HepG2 (cell line): ENCODE results near the gene GRIA3. TPM values are rescaled to one million over a fixed set of nuclear protein-coding genes. Genes with fewer than 3 reads are reported as not detected.

Source experiments
- ATAC-seq: fragments of 200-7000 bp; cut with Tn5 transposase; 3 replicates; pipeline ENCODE4 v1.9.1; 2020; ENCODE audit warnings: mild to moderate bottlenecking, moderate library complexity
- BruUV-seq: library from RNA; stranded (reverse); fragments of 400-500 nt; replicated peaks from 2 replicates; lab custom pipeline; 2021; lab: Mats Ljungman, UMichigan
- CTCF ChIA-PET: fragments of 300-600 bp; formaldehyde crosslinking; extraction: SDS; loops from one replicate; lab custom pipeline; 2021; ENCODE audit warnings: low total read pairs, inconsistent platforms, low intra/inter-chr PET ratio; lab: Yijun Ruan, JAX
- POLR2A ChIA-PET: fragments of 350-600 bp; sonication (Branson Sonifier 250); formaldehyde crosslinking; loops from one replicate; lab custom pipeline; 2020; ENCODE audit warnings: antibody characterized with exemption, inconsistent platforms; lab: Yijun Ruan, JAX
- DNase-seq: peaks from one replicate; pipeline ENCODE4 v3.0.0-alpha.2; 2015; ENCODE audit warnings: low spot score
- FAIRE-seq: peaks from 3 replicates; lab custom pipeline; 2011; peaks lifted over from hg19 to GRCh38; lab: Jason Lieb, UNC
- H2AFZ ChIP-seq: one replicate; pipeline ENCODE4 v1.6.1; 2011; ENCODE audit warnings: low read length, inconsistent platforms
- H3K27ac ChIP-seq: fragments of 300-600 bp; 3 replicates; pipeline ENCODE4 v1.8.0; 2011; ENCODE audit warnings: mixed run types, mild to moderate bottlenecking, mixed read lengths, low read length, inconsistent platforms; ENCODE audit not compliant: insufficient read depth; ENCODE audit errors: extremely low read length
- H3K27me3 ChIP-seq, 2 experiments: fragments of 200-600 bp in 1 of 2; 2 replicates in 1 of 2; 3 replicates in 1 of 2; pipeline versions ENCODE4 v1.6.0 to v1.8.0; 2011; ENCODE audit warnings: low read length in 2 of 2, mild to moderate bottlenecking in 2 of 2, moderate library complexity in 2 of 2, inconsistent platforms in 1 of 2; ENCODE audit not compliant: insufficient read depth in 2 of 2, control insufficient read depth in 1 of 2
- H3K36me3 ChIP-seq, 2 experiments: fragments of 200-600 bp in 1 of 2; replicated peaks in 1 of 2; 2 replicates in 1 of 2; 3 replicates in 1 of 2; pipeline versions ENCODE4 v1.5.1 to v1.8.0; 2011; ENCODE audit warnings: low read length in 2 of 2, inconsistent platforms in 1 of 2; ENCODE audit not compliant: insufficient read depth in 2 of 2, control insufficient read depth in 1 of 2
- H3K4me1 ChIP-seq: 2 replicates; pipeline ENCODE4 v1.5.1; 2012; ENCODE audit warnings: low read length, inconsistent platforms; ENCODE audit not compliant: insufficient read depth
- H3K4me2 ChIP-seq: 2 replicates; pipeline ENCODE4 v1.6.0; 2011; ENCODE audit warnings: low read depth, low read length, inconsistent platforms
- H3K4me3 ChIP-seq, 3 experiments: fragments of 200-600 bp in 1 of 3; sonication (generic), shearing (Covaris generic) in 1 of 3; replicated peaks in 1 of 3; 2 replicates each; pipeline ENCODE4 v1.5.1; 2011 to 2016; ENCODE audit warnings: low read length in 3 of 3, inconsistent platforms in 2 of 3, low read depth in 2 of 3, mild to moderate bottlenecking in 2 of 3, control low read depth in 1 of 3, mixed read lengths in 1 of 3; ENCODE audit not compliant: insufficient read depth in 1 of 3
- H3K79me2 ChIP-seq: one replicate; pipeline ENCODE4 v1.6.1; 2011; ENCODE audit warnings: low read length, inconsistent platforms; ENCODE audit not compliant: insufficient read depth
- H3K9ac ChIP-seq: 2 replicates; pipeline ENCODE4 v1.6.0; 2011; ENCODE audit warnings: mild to moderate bottlenecking, low read depth, low read length, inconsistent platforms; ENCODE audit not compliant: insufficient read depth
- H3K9me3 ChIP-seq: 2 replicates; pipeline ENCODE4 v1.5.1; 2012; ENCODE audit warnings: mild to moderate bottlenecking, low read length
- H4K20me1 ChIP-seq: 2 replicates; pipeline ENCODE4 v1.6.0; 2011; ENCODE audit warnings: inconsistent platforms, mild to moderate bottlenecking, low read length, moderate library complexity; ENCODE audit not compliant: insufficient read depth
- AHR ChIP-seq: IDR thresholded peaks from 2 replicates; pipeline ENCODE4 v1.6.1; 2018; ENCODE audit warnings: missing genetic modification reagents, missing compliant biosample characterization
- FIP1L1 ChIP-seq: fragments of 200-400 bp; formaldehyde crosslinking; IDR thresholded peaks from 2 replicates; pipeline ENCODE4 v1.6.1; 2018; ENCODE audit warnings: low read depth, mild to moderate bottlenecking, low read length, moderate library complexity, borderline replicate concordance; ENCODE audit not compliant: insufficient read depth
- FOXM1 ChIP-seq: sonication (generic); formaldehyde crosslinking; IDR thresholded peaks from 2 replicates; pipeline ENCODE4 v1.5.0; 2020; ENCODE audit warnings: missing genetic modification reagents
- GTF3A ChIP-seq: sonication (generic); formaldehyde crosslinking; conservative IDR thresholded peaks from 2 replicates; pipeline ENCODE4 v1.4.0; 2020; ENCODE audit warnings: mild to moderate bottlenecking, missing genetic modification reagents
- HDAC2 ChIP-seq: sonication (generic); formaldehyde crosslinking; IDR thresholded peaks from 2 replicates; pipeline ENCODE4 v1.4.0; 2020; ENCODE audit warnings: missing genetic modification reagents
- HMG20B ChIP-seq: conservative IDR thresholded peaks from 2 replicates; pipeline ENCODE4 v1.6.1; 2016; ENCODE audit warnings: missing genetic modification reagents, missing compliant biosample characterization
- HMGXB3 ChIP-seq: sonication (generic); formaldehyde crosslinking; IDR thresholded peaks from 2 replicates; pipeline ENCODE4 v1.4.0; 2020; ENCODE audit warnings: missing genetic modification reagents, borderline replicate concordance
- LCORL ChIP-seq, 2 experiments: fragments of 450-650 bp in 1 of 2; sonication (generic) in 1 of 2; formaldehyde crosslinking in 1 of 2; IDR thresholded peaks; 2 replicates each; pipeline versions ENCODE4 v1.5.0 to v1.6.1; 2017 to 2020; ENCODE audit warnings: antibody characterized with exemption in 1 of 2, missing genetic modification reagents in 1 of 2
- MAFK ChIP-seq, 2 experiments: IDR thresholded peaks in 1 of 2; conservative IDR thresholded peaks in 1 of 2; 2 replicates each; pipeline ENCODE4 v1.6.1; 2011; ENCODE audit warnings: improper control_type of control experiment in 2 of 2, low read length in 2 of 2
- MNT ChIP-seq: fragments of 450-650 bp; IDR thresholded peaks from 2 replicates; pipeline ENCODE4 v1.6.1; 2016
- MZF1 ChIP-seq: sonication (generic); formaldehyde crosslinking; IDR thresholded peaks from 2 replicates; pipeline ENCODE4 v1.8.1; 2023; ENCODE audit warnings: mild to moderate bottlenecking, missing genetic modification reagents, borderline replicate concordance
- PAX8 ChIP-seq: sonication (generic); formaldehyde crosslinking; IDR thresholded peaks from 2 replicates; pipeline ENCODE4 v1.8.0; 2022; ENCODE audit warnings: mild to moderate bottlenecking, missing genetic modification reagents, borderline replicate concordance
- SP2 ChIP-seq: sonication (generic); formaldehyde crosslinking; IDR thresholded peaks from 2 replicates; pipeline ENCODE4 v1.5.1; 2020; ENCODE audit warnings: mild to moderate bottlenecking, missing genetic modification reagents
- U2AF1 ChIP-seq: fragments of 200-400 bp; formaldehyde crosslinking; optimal IDR thresholded peaks from 2 replicates; pipeline ENCODE3; 2017; ENCODE audit warnings: mild to moderate bottlenecking, low read depth, low read length
- ZBTB3 ChIP-seq: sonication (generic); formaldehyde crosslinking; IDR thresholded peaks from 2 replicates; pipeline ENCODE4 v1.4.0; 2020; ENCODE audit warnings: low read depth, mild to moderate bottlenecking, moderate library complexity, missing genetic modification reagents, borderline replicate concordance
- ZNF331 ChIP-seq: sonication (generic); formaldehyde crosslinking; IDR thresholded peaks from 2 replicates; pipeline ENCODE4 v1.4.0; 2020; ENCODE audit warnings: missing genetic modification reagents
- ZNF576 ChIP-seq: sonication (generic); formaldehyde crosslinking; IDR thresholded peaks from 2 replicates; pipeline ENCODE4 v1.4.0; 2020; ENCODE audit warnings: mild to moderate bottlenecking, missing genetic modification reagents
- ZNF709 ChIP-seq: sonication (generic); formaldehyde crosslinking; IDR thresholded peaks from 2 replicates; pipeline ENCODE4 v1.5.0; 2020; ENCODE audit warnings: mild to moderate bottlenecking, missing genetic modification reagents
- ZNF737 ChIP-seq: sonication (generic); formaldehyde crosslinking; IDR thresholded peaks from 2 replicates; pipeline ENCODE4 v1.5.0; 2020; ENCODE audit warnings: missing genetic modification reagents, mild to moderate bottlenecking, borderline replicate concordance
- WGBS: methylation state at CpG from one replicate; pipeline ENCODE4 v1.1.6; 2017; ENCODE audit warnings: low lambda C conversion rate; 5-methylcytosine and 5-hydroxymethylcytosine counted together
- in situ Hi-C: cut with HindIII; loops from 2 replicates; pipeline ENCODE4 v1.10.0; 2017; ENCODE audit warnings: low pct_unique_long_range_greater_than_20kb; ENCODE audit not compliant: extremely low pct_ligation_motif_present
- intact Hi-C: fragments of 100-400 bp; cut with micrococcal nuclease; formaldehyde crosslinking; loops from one replicate; pipeline ENCODE4 v1.10.0; 2022; ENCODE audit not compliant: unreplicated experiment
- polyA plus RNA-seq, 8 experiments: library from polyadenylated mRNA; depleted of rRNA in 3 of 8; stranded (reverse) in 7 of 8; unstranded in 1 of 8; fragments of >200 nt; fragmentation: Illumina TruSeq in 4 of 8; extraction: Trizol in 4 of 8; gene quantifications; 2 replicates each; pipeline versions ENCODE4 v1.2.1 to v1.2.3, GENCODE V29; 2011 to 2016; ENCODE audit warnings: low read depth in 4 of 8, missing spikeins in 1 of 8, mixed read lengths in 1 of 8; ENCODE audit not compliant: insufficient read depth in 1 of 8
- total RNA-seq, 5 experiments: library from RNA; depleted of rRNA; stranded (reverse); fragments of >200 nt; fragmentation: Illumina TruSeq; extraction: Trizol; gene quantifications; 2 replicates each; pipeline ENCODE4 v1.2.3, GENCODE V29; 2016; ENCODE audit warnings: low read depth in 1 of 5

The GRIA3 gene
- total and polyA plus RNA-seq, 2 of the 13 experiments (the other 11 are each of a cell fraction or from before 2014, with no cell fraction given) = not detected

GRCh38 chrX:123140454-123140853 lies 43.6 kb upstream of the GRIA3 start:
- no peak for FAIRE-seq
- no peaks in the 10 kb centered on the region for H3K79me2 ChIP-seq
- in situ Hi-C loops (no loop called here), intact Hi-C loops (no loop called here)
- BruUV-seq = no TSS peak
- WGBS = 14% methylated on average over 5 of the region's 5 CpGs
- CTCF ChIA-PET = no interaction called here
- H2AFZ ChIP-seq = no peak overlapping the region
- H3K4me3 ChIP-seq = no peak overlapping the region
- DNase-seq = no peak
- no peaks in the 10 kb centered on the region for H3K9me3 ChIP-seq
- no peak overlapping the region for H3K9ac ChIP-seq
- no peaks in the 10 kb centered on the region for H3K4me1 ChIP-seq
- TF ChIP-seq HDAC2 (no peak), AHR (CRISPR knock-in tag) (no peak), ZBTB3 (CRISPR knock-in tag) (no peak), FOXM1 (CRISPR knock-in tag) (no peak), HMG20B (CRISPR knock-in tag) (no peak), ZNF576 (CRISPR knock-in tag) (no peak), ZNF331 (no peak), SP2 (CRISPR knock-in tag) (no peak), MNT (no peak), LCORL (IDR thresholded peaks at IDR 0.05) (no peak), LCORL (CRISPR knock-in tag; IDR thresholded peaks at IDR 0.05) (no peak), HMGXB3 (CRISPR knock-in tag) (no peak), PAX8 (no peak), MAFK (conservative IDR thresholded peaks at IDR 0.05 in 1 of 2, IDR thresholded peaks at IDR 0.05 in 1 of 2; ENCODE audit: low read length in 2 of 2) (no peak), U2AF1 (no peak), GTF3A (no peak), MZF1 (CRISPR knock-in tag) (no peak), ZNF709 (CRISPR knock-in tag) (no peak), ZNF737 (no peak), FIP1L1 (no peak)
- no peaks in the 10 kb centered on the region for H3K36me3 ChIP-seq
- H3K27me3 ChIP-seq = no peaks in the 10 kb centered on the region
- H3K27ac ChIP-seq = no peak overlapping the region
- POLR2A ChIA-PET = no interaction called here
- ATAC-seq = no peak
- no peaks in the 10 kb centered on the region for H4K20me1 ChIP-seq
- H3K4me2 ChIP-seq = no peak overlapping the region
